ENCODE data around the gene PSMD2.
A peak's percentile ranks its signal among the peaks of the same experiment; 100 is the strongest.

PSMD2 gene

DNA sequence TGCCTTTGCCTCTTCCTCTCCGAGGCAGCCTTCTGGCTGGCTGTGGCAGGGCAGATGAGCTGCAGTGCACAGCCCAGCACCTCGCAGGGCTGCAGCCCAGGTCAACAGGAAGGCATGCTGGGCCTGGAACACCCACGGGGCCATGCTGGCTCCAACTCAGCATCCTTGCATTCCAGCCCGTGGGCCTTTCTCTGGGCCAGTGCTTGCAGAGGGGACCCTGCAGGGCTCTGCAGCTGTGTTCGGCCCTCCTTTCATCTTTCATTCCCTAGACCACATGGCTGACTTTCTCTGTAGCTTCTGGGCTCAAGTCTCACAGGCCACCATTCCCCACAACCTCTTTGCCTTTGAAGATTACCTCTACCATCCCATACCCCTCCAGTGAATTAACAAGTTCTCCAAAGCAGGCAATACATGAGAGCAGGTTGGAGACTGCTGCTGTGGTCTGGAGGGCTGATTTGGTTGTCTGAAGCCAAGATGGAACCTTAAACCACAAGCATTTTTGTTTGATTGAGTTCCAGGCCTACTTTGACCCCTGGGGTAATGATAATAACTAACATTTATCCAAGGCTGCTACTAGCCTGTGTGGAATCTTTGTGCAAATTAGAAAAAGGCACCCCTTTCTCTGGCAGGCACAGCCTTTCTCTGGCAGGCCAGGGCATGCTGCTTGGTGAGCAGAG lies 44.3 kb downstream of the PSMD2 start:
- no peak for DNase-seq

DNA sequence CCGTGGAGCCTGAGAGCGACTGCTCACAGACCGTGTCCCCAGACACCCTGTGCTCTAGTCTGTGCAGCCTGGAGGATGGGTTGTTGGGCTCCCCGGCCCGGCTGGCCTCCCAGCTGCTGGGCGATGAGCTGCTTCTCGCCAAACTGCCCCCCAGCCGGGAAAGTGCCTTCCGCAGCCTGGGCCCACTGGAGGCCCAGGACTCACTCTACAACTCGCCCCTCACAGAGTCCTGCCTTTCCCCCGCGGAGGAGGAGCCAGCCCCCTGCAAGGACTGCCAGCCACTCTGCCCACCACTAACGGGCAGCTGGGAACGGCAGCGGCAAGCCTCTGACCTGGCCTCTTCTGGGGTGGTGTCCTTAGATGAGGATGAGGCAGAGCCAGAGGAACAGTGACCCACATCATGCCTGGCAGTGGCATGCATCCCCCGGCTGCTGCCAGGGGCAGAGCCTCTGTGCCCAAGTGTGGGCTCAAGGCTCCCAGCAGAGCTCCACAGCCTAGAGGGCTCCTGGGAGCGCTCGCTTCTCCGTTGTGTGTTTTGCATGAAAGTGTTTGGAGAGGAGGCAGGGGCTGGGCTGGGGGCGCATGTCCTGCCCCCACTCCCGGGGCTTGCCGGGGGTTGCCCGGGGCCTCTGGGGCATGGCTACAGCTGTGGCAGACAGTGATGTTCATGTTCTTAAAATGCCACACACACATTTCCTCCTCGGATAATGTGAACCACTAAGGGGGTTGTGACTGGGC lies 45.7 kb downstream of the PSMD2 start:
- DNase-seq: no peak

DNA sequence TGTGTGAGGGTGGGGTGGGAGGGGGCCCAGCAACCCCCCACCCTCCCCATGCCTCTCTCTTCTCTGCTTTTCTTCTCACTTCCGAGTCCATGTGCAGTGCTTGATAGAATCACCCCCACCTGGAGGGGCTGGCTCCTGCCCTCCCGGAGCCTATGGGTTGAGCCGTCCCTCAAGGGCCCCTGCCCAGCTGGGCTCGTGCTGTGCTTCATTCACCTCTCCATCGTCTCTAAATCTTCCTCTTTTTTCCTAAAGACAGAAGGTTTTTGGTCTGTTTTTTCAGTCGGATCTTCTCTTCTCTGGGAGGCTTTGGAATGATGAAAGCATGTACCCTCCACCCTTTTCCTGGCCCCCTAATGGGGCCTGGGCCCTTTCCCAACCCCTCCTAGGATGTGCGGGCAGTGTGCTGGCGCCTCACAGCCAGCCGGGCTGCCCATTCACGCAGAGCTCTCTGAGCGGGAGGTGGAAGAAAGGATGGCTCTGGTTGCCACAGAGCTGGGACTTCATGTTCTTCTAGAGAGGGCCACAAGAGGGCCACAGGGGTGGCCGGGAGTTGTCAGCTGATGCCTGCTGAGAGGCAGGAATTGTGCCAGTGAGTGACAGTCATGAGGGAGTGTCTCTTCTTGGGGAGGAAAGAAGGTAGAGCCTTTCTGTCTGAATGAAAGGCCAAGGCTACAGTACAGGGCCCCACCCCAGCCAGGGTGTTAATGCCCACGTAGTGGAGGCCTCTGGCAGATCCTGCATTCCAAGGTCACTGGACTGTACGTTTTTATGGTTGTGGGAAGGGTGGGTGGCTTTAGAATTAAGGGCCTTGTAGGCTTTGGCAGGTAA lies 46.5 kb downstream of the PSMD2 start:
- peak; percentile 17 for DNase-seq

DNA sequence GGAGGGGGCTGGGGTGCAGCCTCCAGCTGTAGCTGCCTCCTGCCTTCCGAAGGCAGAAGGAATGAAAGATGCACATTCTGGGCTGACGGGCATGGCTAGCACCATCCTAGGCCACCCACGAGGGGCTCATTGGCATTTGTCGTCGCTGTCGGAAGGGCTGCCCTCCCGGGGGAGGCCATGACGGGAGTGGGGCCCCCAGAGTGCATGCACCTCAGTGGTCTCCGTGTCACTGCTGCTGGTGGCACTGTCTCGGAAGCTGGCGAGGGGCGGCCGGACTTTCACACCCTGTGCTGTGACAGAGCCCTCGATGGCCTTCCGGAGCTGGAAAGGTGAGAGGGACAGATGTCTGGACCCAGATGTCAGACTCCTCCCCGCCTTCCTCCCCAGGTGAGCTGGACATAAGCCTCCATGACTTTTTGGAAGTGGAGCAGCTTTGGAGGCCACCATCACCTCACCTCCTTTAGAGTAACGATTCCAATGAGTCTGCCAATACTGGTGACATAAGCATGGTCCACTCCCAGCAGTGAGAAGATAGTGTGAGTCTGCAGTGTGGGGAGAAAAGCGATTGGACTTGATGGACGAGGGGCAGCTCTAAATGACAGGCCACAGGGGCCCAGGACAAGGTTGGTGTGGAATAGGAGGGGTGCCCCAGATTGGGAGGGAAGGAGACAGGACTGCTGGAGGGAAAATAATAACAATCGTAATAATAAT lies 47.6 kb downstream of the PSMD2 start:
- DNase-seq: no peak

DNA sequence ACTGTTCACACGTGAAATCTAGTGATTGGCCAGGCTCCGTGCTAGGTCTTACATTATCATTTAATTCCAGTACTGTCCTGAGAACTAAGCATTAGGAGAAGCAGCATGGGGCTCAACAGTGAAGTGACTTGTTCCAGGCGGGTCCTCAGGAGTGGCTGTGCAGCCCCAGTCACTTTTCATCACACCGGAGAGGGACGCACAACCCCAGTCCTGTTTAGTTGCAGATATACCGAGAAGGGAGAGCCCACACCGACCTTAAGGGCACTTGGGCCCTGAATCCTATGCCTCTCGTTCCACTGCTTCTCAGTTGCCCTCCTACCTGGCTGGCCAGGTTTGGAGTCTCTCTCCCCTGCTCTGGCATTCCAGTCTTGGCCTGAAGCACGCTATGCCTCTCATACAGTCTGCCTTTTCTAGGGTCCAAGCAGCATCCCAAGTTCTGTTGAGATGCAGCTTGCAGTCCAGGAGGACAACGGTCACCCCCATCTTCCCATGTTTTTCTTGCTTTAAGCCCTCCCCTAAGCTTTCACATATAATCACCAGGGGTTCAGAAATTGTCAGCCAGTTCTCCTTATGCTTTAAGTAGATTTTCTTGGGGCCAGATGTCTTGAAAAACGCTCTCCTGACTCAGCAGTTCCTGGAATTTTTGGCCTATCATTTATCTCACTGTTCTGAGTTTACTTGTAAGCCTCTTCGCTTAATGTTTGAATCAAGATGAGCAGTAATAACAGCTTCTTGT lies 48.4 kb downstream of the PSMD2 start:
- no peak for DNase-seq

DNA sequence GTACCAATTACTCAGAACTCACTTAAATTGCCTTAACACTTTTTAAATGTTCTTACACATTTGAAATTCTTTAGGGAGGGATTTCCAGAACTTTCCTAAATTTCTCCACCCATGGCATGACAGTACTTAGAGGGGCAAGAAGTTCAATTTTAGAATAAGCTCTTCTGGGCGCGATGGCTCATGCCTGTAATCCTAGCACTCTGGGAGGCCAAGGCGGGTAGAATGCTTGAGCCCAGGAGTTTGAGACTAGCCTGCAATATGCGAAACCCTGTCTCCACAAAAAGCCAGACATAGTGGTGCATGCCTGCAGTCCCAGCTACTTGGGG lies 49.0 kb downstream of the PSMD2 start:
- no peak for DNase-seq

DNA sequence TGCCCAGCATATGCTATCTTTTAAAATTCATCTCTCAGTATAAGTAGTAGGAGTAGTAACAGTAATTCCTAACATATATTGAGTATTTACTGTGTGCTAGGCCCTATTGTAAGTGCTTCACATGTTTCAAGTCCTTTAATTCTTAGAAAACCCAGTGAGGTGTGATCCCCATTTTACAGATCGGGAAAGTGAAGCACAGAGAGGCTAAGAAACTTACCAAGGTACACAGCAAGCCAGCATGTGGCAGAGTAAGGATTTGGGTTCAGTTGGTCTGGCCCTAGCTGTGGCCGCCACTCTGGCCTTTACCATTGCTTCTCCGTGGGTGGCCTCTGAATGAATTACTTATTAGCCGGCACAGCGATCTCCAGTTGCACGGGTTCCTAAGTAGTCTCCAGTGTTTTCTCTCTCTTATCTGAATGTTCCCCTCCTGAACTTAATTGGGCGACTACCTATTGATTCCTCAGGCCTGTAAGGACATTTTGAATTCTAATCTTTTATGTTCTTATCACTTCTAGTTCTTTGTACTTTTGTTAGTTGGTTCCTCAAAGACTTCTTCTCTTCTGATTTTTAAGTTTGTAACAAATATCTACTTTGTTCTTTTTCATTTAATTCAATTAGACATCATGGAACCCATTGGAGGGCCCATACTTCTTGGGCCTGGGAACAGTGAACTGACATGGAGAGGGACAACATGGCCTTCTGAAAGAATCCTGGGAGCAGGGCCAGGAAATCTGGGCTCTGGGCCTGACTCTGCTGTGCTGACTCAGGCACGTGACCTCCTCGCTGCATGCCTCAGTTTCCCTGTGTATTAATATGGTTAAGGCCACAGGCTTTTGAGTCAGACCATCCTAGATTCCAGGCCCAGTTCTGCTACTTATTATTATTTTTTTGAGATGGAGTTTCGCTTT lies 50.8 kb downstream of the PSMD2 start:
- no peak for DNase-seq

DNA sequence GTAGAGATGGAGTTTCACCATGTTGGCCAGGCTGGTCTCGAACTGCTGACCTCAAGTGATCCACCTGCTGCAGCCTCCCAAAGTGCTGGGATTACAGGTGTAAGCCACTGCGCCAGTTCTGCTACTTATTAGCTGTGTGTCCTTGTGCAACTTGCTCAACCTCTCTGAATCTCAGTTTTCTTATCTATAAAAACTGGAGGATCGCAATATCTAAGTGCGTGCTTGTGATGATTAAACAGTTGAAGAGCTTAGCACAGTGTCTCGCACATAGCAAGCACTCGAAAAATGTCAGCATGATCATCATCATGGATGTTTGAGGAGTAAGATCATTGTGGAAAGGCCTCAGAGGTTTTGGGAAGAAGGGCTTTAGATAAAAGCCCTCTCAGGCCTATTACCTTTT lies 51.6 kb downstream of the PSMD2 start:
- no peak for DNase-seq

DNA sequence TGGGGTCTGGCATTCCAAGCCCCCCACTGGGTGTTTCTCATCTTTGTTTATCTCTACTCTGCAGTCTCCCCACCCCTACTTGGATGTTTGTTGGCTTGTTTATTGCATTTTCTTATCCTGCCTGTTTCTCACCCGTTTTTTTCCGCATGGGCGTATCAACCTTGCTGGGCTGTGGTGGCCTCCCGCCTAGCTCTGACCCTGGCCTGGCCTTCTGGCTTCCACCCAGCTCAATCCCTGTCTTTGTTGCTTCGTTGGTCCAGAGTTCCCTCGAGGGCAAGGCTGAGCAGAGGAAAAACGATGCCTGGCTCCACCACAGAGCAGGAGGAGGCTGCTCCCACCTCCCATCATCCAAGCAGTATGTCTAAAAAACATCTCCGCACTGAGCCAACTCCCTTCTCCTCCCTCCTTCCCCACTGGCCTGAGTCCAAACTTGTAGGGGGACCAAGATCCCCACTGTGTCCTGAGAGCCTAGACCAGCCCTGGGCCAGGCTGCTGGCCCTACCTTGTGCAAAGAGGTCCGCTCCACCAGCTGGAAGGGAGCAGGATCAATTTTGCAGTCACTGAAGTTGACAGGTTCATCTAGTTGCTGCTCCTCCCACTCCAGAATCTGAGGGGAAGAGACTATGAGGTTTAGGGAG lies 52.6 kb downstream of the PSMD2 start:
- no peak for DNase-seq

DNA sequence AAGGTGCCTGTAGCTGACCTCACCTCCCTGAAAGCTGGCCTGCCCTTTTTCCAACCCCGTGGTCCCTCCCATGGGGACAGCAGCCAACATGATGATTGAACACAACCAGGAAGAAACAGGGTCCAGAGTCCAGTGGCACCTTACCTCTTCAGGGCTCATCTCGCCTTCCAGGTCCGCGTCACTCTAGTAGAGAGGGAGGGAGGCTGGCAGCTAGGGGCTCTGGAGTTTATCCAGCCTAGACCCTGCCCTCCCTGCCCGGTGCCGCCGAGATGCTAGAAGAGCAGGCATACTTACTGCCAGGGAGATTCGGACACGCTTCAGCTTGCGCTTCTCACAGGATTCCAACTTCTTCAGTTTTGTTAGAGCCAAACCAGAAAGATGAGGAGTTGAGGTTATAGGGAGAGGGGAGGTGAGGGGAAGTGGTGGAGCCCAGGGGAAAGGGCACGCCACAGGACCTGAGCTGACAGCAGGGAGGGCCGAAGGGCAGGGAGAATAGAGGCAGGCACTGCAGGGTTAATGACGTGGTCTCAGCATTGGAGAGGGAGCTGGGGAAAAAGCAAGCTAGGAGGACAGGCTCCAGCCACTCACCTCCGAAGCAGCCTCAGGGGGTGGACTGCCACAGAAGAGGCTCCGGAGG lies 53.2 kb downstream of the PSMD2 start:
- no peak for DNase-seq

DNA sequence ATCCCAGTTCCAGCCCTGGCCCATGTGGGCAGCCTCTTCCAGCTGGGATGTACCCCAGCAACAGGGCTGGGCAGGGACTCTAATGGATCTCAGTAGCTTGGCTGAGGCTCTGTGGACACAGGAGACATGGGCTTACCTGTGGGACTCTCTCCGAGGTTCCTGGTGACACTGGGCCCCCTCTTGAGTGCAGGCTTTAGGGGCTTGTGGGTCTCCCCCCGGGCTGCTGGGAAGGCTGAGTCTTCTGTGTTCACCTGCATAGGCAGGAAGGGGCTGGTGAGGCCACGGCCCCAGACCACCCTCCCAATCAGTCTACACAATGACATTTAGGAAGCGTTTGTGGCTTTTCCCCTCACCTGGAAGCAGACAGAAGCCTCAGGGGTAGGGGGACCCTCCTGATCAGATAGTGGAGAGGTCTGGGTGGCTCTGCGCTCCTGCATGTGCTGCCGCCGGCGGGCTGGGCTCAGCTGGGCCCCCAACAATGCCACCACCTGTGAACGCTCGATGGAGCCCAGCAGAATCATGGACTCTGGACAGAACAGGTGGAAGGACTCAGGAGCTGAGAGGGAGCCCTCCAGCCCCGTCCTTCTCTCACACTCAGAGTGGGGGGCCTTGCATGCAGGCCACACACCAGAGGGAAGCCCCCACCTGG lies 54.0 kb downstream of the PSMD2 start:
- DNase-seq: no peak

DNA sequence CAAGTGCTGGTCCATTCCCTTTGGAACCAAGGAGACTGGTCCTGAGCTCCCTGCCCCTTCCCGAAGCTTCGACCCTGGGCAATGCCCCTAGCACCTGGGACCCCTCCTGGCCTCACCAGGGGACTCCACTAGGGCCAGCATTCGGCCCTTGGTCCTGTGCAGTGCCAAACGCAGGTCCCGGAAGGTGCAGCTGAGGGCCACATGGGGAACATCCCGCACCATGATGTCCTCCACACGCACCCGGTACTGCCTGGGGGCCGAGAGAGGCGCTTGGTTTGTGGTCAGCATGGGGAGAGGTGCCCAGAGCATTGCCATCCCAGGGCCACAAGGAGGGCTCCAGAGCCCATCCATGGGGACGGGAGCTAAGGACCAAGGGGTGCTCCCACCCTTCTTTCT lies 54.5 kb downstream of the PSMD2 start:
- DNase-seq: no peak

DNA sequence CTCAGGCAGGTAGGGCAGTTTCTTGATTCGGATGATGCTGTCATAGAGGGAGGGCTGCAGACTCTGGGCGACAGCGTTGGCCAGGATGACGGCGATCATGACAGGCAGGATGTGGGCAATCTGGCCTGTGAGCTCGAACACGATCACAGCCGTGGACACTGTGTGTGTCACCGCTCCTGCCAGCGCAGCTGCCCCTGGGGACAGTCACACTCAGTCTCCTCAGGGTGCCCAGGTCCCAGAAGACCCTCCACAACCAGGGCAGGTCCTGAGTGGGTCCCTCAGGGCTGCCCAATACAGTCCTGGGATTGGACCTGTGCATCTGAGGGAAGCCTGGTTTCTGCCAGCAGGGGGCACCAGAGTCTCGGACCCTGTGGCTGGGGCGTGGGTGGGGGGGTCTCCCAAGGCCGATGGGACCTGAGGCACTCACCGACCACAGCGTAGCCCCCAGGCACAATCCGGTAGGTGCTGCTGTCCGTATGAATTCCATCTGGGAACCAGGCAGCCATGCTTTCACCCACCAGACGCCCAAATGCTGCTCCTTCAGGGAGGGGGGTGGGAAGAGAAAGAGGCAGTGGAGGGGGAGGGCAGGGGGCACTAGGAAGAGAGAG lies 55.2 kb downstream of the PSMD2 start:
- no peak for DNase-seq

DNA sequence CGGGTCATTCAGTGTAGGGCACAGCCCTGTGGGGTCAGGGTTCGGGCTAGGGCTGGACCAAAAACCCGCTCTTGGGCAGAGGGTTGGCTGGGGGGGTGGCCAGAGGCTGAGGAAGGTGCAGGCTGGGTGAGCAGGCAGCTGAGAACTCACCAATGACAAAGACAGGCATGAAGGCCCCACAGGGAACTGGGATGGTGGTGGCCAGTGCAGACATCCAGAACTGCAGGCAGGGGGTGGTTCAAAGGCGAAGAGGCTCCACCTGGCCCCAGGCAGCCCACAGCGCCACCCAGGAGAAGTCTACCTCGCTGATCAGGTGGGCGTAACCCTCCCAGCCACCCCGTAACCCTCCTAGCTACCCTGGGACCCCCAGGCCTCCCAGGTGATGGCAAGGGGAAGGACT lies 55.7 kb downstream of the PSMD2 start:
- no peak for DNase-seq

DNA sequence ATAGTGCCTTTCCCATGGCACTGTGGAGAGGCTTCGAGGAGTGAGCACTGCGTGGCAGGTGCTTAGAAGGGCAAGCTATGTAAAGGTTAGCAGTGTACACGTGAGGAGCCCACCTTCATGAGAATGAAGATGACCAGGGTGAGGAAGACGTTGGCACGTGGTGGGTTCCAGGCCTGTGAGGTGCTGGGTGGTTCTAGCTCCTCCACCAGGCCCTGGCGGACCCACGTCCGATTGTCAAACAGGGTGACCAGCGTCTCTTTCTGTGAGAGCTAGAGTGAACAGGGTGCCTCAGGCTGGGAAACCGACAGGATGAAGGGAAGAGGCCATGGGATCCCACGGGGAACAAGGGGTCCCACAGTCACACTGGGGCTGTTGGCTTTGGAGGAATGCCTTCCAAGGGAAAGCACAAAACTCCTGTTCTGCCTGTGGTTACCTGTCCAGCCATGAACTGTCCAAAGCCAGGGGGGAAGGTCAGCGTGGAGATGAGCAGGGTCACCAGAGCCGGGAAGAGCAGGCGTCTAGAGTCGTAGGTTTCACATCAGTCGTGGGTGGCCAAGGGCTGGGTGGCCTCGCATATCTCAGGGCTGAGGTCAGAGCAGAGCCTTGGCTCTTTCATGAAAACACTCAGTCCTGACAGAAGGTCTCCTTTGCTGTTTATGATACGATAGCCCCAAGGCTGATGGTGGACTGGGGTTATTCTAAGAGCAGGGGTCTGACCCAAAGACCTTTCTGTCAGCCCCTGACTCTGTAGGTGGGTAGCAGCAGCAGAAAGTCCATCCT lies 56.4 kb downstream of the PSMD2 start:
- no peak for DNase-seq

DNA sequence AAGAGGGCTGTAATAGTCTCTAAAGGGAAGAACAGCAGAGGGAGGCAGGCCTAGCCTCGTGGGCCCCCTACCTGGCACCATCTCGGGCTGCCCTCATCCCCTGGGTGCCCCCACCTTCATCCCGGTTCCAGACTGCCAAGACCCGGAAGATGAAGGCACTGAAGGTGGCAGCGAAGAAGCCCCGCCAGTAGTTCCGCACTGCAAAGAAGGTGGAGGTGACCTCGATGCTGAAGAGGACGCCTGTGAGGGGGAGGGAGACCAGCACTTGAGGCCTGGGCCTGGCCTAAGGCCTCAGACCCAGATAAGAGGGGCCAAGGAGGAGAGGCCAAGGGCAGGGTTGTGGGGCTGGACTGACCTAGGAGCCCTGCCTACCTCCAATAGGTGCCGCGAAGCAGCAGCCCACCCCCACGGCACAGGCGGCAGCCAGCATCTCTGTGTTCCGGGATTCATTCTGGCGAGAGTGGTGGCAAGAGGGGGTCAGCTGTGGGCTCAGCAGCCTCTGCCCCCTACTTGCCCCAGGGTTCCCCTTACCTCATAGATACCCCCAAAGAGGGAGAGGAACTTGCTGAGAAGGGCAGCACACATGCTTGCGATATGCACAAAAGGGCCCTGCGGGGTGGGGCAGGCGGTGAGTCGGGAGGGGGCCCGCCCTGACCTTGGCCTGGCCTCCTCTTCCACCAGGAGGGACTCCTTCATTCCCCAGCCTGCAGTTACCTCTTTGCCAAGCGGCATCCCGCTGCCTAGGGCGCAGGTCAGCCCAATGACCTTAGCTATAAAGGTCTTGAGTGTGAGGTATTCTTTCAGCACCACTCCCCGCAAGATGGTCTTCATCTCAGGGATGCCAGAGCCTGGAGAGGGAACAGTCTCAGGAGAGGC lies 58.4 kb downstream of the PSMD2 start:
- DNase-seq: no peak

DNA sequence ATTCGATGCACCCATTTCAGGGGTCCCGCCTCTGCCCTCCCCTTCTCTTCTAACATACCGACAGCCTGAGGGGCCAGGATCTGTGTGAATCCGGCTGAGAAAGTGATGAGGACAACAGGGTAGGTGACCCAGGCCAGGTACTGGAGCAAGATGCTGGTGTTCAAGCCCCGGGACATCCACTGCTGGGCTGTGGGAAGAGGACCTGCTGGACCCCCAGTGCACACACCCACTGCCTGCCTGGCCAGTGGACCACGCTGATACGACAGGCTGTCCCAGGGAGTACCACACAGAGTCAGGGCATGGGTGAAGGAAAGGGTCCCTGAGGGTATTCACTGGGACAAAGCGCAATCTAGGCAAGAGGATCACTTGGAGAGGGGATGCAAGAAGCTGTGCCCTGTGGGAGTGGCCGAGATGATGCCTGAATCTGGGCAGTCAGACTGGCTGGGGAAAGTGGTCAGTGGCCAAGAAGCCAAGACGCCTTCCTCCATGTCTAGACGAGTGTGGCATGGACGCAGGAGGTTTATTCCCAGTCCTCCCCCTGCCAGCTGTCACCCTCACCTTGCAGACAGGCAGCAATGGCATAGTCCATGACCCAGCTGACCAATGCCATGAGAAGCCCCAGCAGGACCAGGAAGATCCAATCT lies 59.2 kb downstream of the PSMD2 start:
- no peak for DNase-seq
